Prostate gland (tissue), 2 donors: ENCODE measurements around the gene SLC35F2. TPM values are rescaled to one million over a fixed set of nuclear protein-coding genes. Genes with fewer than 3 reads are reported as not detected.
A peak's percentile ranks its signal among the peaks of the same experiment; 100 is the strongest.

Experiments
- DNase-seq: peaks from one replicate; pipeline ENCODE4 v3.0.0-alpha.2; 2019; ENCODE audit warnings: low spot score
- H3K27ac ChIP-seq, 2 donors: fragments of 200-600 bp; sonication (generic); 2 replicates each; pipeline ENCODE4 v1.5.1; 2017 to 2019
- H3K27me3 ChIP-seq: fragments of 200-600 bp; sonication (generic); replicated peaks from 2 replicates; pipeline ENCODE4 v1.5.1; 2019; ENCODE audit not compliant: insufficient read depth
- H3K36me3 ChIP-seq, 2 donors: fragments of 200-600 bp; sonication (generic); 1 replicate in 1 of 2; 2 replicates in 1 of 2; pipeline versions ENCODE4 v1.5.1 to v1.8.1; 2017 to 2019
- H3K4me1 ChIP-seq: fragments of 200-600 bp; sonication (generic); replicated peaks from 2 replicates; pipeline ENCODE4 v1.5.1; 2019
- H3K4me3 ChIP-seq, 2 donors: fragments of 200-600 bp; sonication (generic); 2 replicates each; pipeline ENCODE4 v1.5.1; 2017 to 2019
- H3K9me3 ChIP-seq: fragments of 200-600 bp; sonication (generic); 2 replicates; pipeline ENCODE4 v1.5.1; 2017
- CTCF ChIP-seq, 4 experiments: fragments of 200-600 bp in 2 of 4; fragments of 450-650 bp in 2 of 4; sonication (generic) in 2 of 4; IDR thresholded peaks; 1 replicate in 3 of 4; 2 replicates in 1 of 4; pipeline ENCODE4 v1.5.1; 2016 to 2019; ENCODE audit warnings: antibody characterized with exemption in 4 of 4, mild to moderate bottlenecking in 2 of 4, moderate library complexity in 2 of 4
- POLR2A ChIP-seq: fragments of 450-650 bp; IDR thresholded peaks from one replicate; pipeline ENCODE4 v1.6.1; 2016; ENCODE audit warnings: antibody characterized with exemption, mild to moderate bottlenecking
- POLR2AphosphoS5 ChIP-seq: sonication (generic); formaldehyde crosslinking; IDR thresholded peaks from one replicate; pipeline ENCODE4 v1.6.1; 2017; ENCODE audit warnings: antibody characterized with exemption
- WGBS: methylation state at CpG from one replicate; pipeline ENCODE4 v1.1.5; 2018; 5-methylcytosine and 5-hydroxymethylcytosine counted together
- intact Hi-C: fragments of 100-400 bp; cut with DNase I; formaldehyde crosslinking; loops from one replicate; pipeline ENCODE4 v1.14.2; 2022
- total RNA-seq, 2 donors: library from RNA; depleted of rRNA; stranded (reverse); fragments of >200 nt; gene quantifications; one replicate each; pipeline ENCODE4 v1.1.0, GENCODE V29; 2016

SLC35F2 gene
- total RNA-seq, 2 donors from 2014 or later: 21.6 to 41.9 TPM

GRCh38 chr11:107808521-107808920 is 50.1 kb downstream of the SLC35F2 start:
- H3K4me1 ChIP-seq: no peaks in the 10 kb centered on the region
- no peak overlapping the region for H3K27ac ChIP-seq
- H3K4me3 ChIP-seq: no peak overlapping the region
- no peak for DNase-seq
- H3K36me3 ChIP-seq: no peaks in the 10 kb centered on the region
- no peaks in the 10 kb centered on the region for H3K9me3 ChIP-seq
- H3K27me3 ChIP-seq: no peaks in the 10 kb centered on the region
- TF ChIP-seq CTCF (IDR thresholded peaks at IDR 0.05) (no peak), POLR2A (no peak), POLR2AphosphoS5 (no peak)
- 77% methylated on average over 4 of the region's 4 CpGs for WGBS
- intact Hi-C loops: loop anchor here (10.0 kb wide), 1 partner anchor 86 kb away; no protein-coding TSS in a partner anchor

- Histone ChIP-seq H3K9me3 (no peaks in the 10 kb centered on the region), H3K4me3 (no peak overlapping the region), H3K27me3 (no peaks in the 10 kb centered on the region), H3K4me1 (no peaks in the 10 kb centered on the region), H3K27ac (no peak overlapping the region), H3K36me3 (no peaks in the 10 kb centered on the region)
- TF ChIP-seq POLR2AphosphoS5: no peak
- no peak for TF ChIP-seq CTCF (IDR thresholded peaks at IDR 0.05)
- TF ChIP-seq POLR2A: no peak
- intact Hi-C loops: loop anchor here (10.0 kb wide), 1 partner anchor 90 kb away; no protein-coding TSS in a partner anchor
- DNase-seq: no peak
Measured at GRCh38 chr11:107804971-107805370, 53.6 kb downstream of the SLC35F2 start.

- TF ChIP-seq POLR2AphosphoS5 (no peak), CTCF (IDR thresholded peaks at IDR 0.05) (no peak), POLR2A (no peak)
- Histone ChIP-seq H3K27ac (no peak overlapping the region), H3K36me3 (no peaks in the 10 kb centered on the region), H3K4me1 (no peaks in the 10 kb centered on the region), H3K4me3 (no peak overlapping the region), H3K27me3 (no peaks in the 10 kb centered on the region), H3K9me3 (no peaks in the 10 kb centered on the region)
- DNase-seq: no peak
- intact Hi-C loops: loop anchor here (10.0 kb wide), 1 partner anchor 91 kb away; no protein-coding TSS in a partner anchor
- 96% methylated on average over 1 of the region's 1 CpG for WGBS
Measured at GRCh38 chr11:107804211-107804610, 54.4 kb downstream of the SLC35F2 start.

- H3K4me1 ChIP-seq: no peaks in the 10 kb centered on the region
- H3K27me3 ChIP-seq: no peaks in the 10 kb centered on the region
- intact Hi-C loops: loop anchor here (10.0 kb wide), 1 partner anchor 93 kb away; no protein-coding TSS in a partner anchor
- WGBS: 91% methylated on average over 1 of the region's 1 CpG
- no peak overlapping the region for H3K4me3 ChIP-seq
- H3K27ac ChIP-seq: no peak overlapping the region
- H3K36me3 ChIP-seq: no peaks in the 10 kb centered on the region
- no peaks in the 10 kb centered on the region for H3K9me3 ChIP-seq
- TF ChIP-seq POLR2A (no peak), POLR2AphosphoS5 (no peak), CTCF (IDR thresholded peaks at IDR 0.05) (no peak)
- DNase-seq: no peak
Measured at GRCh38 chr11:107801641-107802040, 56.9 kb downstream of the SLC35F2 start.

- H3K4me3 ChIP-seq: no peak overlapping the region
- 73% methylated on average over 12 of the region's 12 CpGs for WGBS
- H3K4me1 ChIP-seq: no peaks in the 10 kb centered on the region
- TF ChIP-seq POLR2A: no peak
- TF ChIP-seq CTCF (IDR thresholded peaks at IDR 0.05): peak; percentile 66 to 82 (median 74)
- peak; percentile 44 for DNase-seq
- no peak overlapping the region for H3K27ac ChIP-seq
- H3K9me3 ChIP-seq: no peaks in the 10 kb centered on the region
- intact Hi-C loops: loop anchor here (5.0 kb wide), 1 partner anchor 58 kb away; the partner anchor contains the start of gene SLC35F2
- no peaks in the 10 kb centered on the region for H3K27me3 ChIP-seq
- no peaks in the 10 kb centered on the region for H3K36me3 ChIP-seq
Measured at GRCh38 chr11:107799218-107799859, 59.2 kb downstream of the SLC35F2 start.
